HG02798 (cell line): ENCODE results near the gene SOBP.

ENCODE experiments used
- ATAC-seq: cut with Tn5 transposase; IDR thresholded peaks from one replicate; pipeline ENCODE4 v1.9.1; 2021; ENCODE audit warnings: mild to moderate bottlenecking; ENCODE audit not compliant: unreplicated experiment, poor library complexity

The SOBP gene

GRCh38 chr6:107632381-107633136 lies 142.6 kb downstream of the SOBP start:
- ATAC-seq, result no peak

- no peak for ATAC-seq
These were observed 143.9 kb downstream of the SOBP start for GRCh38 chr6:107633680-107634323.

GRCh38 chr6:107634324-107635056 lies 144.6 kb downstream of the SOBP start:
- no peak for ATAC-seq

GRCh38 chr6:107635057-107635515 lies 145.2 kb downstream of the SOBP start:
- no peak for ATAC-seq

- ATAC-seq, result no peak
These were observed 146.6 kb downstream of the SOBP start for GRCh38 chr6:107636486-107636885.

GRCh38 chr6:107637316-107638315 lies 147.7 kb downstream of the SOBP start:
- ATAC-seq, result no peak

GRCh38 chr6:107638493-107638892 lies 148.6 kb downstream of the SOBP start:
- ATAC-seq, result no peak

GRCh38 chr6:107639511-107639910 lies 149.6 kb downstream of the SOBP start:
- no peak for ATAC-seq

GRCh38 chr6:107641071-107641470 lies 151.2 kb downstream of the SOBP start:
- no peak for ATAC-seq

- ATAC-seq, result no peak
These were observed 151.6 kb downstream of the SOBP start for GRCh38 chr6:107641500-107641941.

- ATAC-seq, result no peak
These were observed 152.4 kb downstream of the SOBP start for GRCh38 chr6:107642095-107642860.

- ATAC-seq, result no peak
These were observed 153.0 kb downstream of the SOBP start for GRCh38 chr6:107642861-107643328.

GRCh38 chr6:107644513-107644912 lies 154.6 kb downstream of the SOBP start:
- no peak for ATAC-seq

GRCh38 chr6:107645740-107646139 lies 155.8 kb downstream of the SOBP start:
- ATAC-seq, result no peak

GRCh38 chr6:107646176-107646575 lies 156.3 kb downstream of the SOBP start:
- ATAC-seq, result no peak

GRCh38 chr6:107646776-107647438 lies 157.0 kb downstream of the SOBP start:
- ATAC-seq, result no peak

GRCh38 chr6:107647439-107647948 lies 157.6 kb downstream of the SOBP start:
- ATAC-seq, result no peak

GRCh38 chr6:107648983-107649382 lies 159.1 kb downstream of the SOBP start:
- no peak for ATAC-seq
